T-helper 22 cell (primary cell): ENCODE results near the gene MACROH2A1.

Experiments used
- DNase-seq: peaks from one replicate; pipeline ENCODE4 v3.0.0-alpha.2; 2020; ENCODE audit warnings: low read depth

MACROH2A1 gene

DNA sequence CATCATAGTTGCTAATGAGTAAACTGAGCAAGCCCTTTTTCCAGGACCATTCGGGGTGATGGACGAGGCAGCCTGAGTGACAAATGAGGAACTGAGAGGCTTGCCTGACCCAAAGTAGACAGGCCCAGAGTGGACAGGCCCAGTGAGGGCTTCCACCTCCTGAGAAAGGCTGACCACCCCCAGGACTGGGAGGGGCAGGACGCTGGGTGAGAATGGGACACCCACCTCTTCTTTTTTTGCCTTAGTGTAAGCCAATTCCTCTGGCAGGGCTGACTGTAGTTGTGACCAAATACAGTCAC lies 68.3 kb downstream of the MACROH2A1 start:
- no peak for DNase-seq

DNA sequence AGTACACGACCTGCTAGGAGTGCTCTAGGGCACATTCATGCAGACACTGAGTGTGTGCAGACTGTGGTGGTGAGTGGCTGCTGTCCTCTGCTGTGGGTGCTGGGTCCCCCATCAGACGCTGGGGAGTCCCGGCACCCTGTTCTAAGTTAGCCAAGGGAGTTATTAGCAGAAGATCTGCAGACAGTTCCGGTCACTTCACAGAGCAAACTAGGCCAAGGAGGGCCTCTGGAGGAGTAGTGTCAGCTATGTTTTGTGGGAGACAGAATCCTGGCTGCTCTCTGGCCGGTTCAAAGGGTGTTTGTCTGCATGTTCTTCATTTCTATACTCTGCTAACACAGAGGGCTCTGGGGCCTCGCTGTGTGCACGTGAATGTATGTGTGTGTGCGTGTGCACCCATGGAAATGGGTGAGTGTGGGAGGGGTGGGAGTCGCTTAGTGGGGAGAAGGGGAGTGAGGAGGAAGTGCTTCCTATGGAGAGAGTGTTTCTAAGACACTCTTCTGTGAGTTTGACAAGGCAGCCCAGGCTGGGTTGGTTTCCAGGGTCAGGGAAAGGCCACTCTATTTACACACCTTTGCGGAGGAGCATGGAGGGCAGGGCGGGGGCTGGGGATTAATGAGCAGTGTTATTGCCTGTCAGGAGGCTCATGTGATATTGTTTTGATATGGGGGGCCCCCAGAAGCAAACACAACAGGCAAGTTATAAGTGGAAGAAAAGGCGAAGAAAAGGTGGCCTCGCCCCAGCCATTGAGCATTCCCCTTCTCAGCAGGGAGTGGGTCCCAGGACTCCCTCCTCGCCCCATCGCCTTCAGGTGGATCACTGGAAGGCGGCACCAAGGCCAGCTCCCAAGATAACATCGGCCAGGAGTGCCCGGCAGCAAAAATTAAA lies 68.9 kb downstream of the MACROH2A1 start:
- no peak for DNase-seq

DNA sequence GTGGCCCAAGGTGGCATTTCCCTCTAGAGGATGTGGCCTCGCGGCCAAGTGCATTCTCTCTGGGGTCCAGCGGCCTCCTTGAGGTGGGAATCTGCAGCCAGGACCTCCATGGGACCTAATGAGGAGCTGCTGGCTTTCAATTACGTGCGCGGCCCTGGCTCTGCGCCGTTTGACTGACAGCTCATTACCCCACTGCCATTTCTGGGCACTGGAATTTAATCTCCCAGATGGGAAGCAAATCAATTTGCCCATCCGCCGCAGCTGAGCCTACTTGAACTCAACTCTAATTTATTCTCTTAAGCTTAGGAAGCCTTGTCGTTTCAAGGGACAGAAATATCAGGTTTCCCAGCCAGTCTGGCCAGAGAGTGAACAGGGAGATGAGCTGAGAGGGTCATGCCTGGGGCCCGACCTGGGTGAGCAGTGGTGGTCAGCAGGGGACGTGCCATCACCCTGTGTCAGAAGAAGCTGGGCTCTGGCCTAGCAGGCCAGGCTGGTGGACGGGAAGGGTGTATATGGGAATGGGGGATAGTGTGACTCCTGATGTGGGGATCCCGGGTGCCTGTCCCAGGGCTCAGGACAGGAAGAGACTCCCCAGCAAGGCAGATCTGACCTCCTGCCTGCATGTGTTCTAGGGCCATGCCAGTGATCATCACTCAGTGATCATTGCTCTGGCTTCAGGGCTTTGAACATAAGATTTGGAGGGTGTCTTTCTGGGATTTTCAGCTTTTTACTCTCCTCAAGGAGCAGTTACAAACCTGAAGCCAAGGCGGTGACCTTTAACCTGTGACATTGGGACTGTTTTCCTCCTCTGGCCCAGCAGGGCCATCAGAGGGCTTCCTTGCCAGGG lies 69.7 kb downstream of the MACROH2A1 start:
- no peak for DNase-seq

DNA sequence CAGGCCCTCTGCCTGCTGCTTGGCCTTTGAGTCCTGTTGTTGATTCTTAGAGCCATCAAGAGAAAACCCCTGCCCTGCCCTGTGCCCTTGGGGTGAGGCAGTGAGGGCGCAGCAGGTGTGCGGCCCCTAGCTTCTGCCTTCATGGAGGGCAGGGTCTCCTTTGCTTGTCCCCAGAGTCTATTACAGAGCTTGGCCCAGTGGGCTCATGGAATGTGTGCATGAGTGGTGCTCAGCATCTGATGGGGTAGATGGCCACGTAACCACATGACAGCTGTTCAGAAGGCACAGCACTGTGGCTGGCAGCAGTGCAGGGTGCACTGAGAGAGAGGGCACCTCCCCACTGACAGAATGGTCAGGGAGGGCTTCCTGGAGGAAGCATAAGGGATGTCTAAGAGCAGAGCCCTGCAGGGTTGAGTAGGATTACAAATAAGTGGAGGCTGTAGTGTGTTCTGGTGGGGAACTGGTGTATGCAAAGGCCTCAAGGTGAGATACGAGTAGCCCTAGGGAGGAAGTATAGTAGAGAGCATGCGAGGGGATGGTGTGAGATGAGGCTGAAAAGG lies 70.8 kb downstream of the MACROH2A1 start:
- DNase-seq, result no peak

DNA sequence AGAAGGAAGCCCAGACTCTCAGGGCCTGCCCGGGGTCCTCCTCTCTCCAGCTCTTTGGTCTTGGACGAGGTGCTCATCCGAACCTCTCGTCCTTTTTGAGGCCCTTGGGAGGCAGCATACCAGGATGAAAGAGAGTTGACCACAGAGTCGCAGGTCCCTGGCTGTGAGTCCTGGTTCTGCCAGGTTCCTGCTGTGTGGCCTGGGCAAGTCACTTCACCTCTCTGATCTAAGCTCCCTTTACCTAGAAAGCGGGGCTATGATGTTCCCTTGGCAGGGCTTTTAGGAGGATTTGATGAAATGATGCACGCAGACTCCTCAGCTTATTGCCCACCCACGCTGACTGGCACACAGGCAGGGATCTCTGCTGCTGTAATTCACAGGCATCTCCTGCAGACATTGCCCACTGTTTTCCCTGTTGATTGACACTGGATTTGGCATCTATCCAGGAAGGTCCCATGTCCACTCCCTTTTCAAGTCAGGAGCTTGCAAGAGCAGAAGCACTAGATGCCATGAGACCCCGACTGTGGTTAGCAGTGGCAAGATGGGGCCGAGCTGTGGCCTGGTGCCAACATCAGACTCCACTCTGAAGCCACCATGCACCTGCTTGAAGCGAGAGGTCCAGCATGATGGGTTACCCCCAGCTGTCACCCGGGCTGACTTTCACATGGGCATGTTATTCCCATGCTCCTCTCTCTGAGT lies 71.5 kb downstream of the MACROH2A1 start:
- DNase-seq, result no peak

DNA sequence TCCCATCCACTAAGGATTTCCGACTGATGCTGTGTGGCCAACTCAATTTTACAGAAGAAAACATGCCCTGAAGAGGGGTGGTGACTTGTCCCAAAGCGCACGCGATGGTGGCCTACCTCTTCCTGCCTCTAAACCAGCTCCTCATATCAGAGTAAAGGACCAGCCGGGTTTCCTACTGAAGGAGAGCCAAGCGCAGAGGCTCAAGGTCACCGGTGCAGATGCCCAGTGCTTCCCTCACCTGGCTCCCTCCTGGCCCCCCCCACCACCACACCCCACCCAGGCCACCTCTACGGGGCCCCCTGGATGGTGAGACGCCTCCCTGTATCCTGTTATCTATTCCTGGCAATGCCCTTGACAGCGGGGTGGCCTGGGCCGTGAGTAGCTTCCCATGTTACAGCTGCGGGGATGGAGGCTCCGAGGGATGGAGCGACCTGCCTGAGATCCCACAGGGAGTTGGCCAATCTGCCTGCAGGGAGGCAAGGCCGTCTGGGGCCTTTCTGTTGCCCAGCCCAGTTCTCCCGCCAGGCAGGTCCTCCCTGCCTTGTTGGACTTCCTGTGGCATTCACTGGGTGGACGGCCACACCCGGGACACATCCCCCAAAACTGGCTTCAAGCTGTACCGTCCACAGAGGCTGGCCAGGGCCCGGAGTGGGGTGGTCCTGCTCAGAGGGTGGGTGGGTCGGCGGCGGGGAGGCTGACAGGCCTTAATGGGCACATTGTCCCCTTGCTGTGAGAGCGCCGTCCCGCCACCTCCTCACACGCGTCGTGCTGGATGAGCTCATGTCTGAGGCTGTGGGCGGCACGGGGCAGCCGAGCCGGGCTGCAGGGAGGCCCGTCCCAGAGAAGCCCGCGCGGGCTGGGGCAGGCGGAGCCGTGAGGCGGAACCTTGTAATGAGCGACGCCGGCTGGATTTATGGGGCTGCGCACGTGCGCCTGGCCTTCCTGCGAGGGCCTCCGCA lies 72.5 kb downstream of the MACROH2A1 start:
- DNase-seq, result no peak

DNA sequence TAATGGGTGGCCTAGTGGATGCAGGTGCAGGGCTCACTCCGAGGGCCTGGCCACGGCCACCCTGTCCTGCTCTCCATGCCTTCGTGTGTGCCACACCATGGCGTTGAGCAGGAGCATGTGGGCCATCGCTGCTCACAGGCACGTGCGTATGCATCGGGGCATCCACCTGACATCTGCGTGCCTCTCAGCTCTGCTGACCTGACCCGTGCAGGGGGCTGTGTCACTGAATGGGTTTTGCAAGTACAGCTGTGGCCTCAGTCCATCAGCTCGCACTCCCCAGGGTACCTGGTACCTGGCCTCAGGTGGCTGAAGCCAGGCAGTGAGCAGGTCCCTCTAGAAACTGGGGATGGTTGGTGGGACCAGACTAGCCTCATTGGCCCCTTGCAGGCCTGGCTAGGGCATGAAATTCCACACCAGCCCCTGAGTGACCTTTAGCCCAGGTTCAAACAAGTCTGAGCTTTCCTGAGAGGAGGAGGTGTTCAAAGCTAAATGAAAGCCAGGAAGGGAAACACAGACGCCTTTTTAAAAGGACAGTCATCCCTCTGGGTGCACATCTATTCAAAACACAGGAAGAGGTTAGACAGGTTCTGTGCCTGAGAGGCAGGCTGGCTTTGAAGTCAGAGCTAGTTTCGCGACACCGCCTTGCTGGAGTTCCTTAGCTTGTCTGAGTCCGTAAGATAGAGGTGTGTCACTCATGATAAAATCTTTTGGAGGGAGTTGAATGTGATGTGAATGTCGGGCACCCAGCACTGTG lies 74.0 kb downstream of the MACROH2A1 start:
- DNase-seq, result no peak

DNA sequence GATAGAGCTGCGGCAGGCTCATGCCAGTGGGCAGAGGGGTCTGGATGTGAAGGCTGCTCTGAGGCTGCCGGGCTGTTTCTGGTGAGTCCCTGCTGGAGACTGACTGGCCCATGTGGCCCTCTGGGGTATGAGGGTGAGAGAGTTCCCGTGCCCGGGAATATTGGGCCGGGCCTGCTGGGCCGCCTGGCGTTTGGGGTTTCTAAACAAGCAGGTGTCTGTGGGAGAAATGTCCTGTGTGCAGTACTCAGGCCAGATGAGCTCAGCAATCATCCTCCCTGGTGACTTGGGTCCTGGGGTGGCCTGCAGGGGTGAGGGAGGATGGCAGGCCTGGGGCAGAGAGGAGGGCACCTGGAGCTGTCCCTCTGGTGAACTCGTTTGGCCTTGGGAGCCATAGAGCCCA lies 74.9 kb downstream of the MACROH2A1 start:
- no peak for DNase-seq

DNA sequence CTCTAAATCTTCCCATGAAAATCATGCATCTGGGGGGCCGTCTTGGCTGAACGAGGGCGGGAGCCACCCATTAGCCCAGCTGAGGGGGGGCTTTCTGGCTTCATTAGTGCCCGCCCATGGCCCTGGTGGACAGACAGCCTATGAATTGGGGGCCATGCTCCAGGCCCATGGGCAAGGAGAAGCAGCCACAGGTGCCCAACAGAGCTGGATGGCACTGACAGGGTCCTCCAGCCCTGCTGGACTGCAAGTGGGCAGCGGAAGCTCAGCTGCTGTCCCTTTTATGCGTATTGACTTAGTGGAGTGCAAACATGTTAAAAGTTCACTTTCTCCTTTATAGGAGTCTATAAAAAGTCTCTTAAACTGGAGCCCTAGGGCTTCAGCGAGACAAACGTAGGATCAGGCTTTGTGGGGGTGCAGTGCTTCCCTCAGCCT lies 75.3 kb downstream of the MACROH2A1 start:
- DNase-seq, result no peak

DNA sequence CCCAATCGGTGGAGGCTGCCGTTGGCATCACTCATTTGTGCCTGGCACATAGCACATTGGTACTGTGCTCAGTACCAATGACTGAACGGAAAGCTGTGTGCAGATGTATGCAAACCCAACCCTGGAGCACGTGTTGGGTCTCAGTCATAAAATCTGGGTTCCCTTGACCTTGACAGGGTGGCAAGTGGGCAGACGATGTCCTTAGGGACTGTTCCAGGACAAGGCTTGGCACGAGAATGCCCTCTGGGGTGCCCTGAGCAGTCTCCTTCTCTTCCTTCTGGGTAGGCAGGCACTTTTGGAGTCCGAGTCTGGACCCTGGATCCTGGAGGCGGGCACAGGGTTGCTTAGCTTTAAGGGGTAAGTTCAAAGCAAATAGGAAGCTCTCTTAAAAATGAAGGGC lies 75.8 kb downstream of the MACROH2A1 start:
- no peak for DNase-seq

DNA sequence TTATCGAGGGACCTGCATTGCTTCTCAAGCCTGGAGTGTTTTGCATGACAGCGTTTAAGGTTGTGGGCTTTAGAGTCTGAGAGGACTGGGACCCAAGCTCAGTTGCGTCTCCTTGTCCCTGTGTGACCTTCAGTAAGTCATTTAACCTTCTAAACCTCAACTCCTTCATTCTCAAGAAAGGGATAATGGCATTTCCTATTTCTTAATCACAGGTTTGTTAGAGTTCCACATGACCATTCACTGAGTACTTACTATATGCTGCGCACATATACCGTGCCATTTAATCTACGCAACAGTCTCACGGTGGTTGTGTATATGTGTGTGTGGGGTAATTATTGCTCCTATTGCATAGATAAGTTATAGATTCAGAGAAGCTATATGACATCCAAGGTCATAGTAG lies 76.3 kb downstream of the MACROH2A1 start:
- DNase-seq, result no peak

DNA sequence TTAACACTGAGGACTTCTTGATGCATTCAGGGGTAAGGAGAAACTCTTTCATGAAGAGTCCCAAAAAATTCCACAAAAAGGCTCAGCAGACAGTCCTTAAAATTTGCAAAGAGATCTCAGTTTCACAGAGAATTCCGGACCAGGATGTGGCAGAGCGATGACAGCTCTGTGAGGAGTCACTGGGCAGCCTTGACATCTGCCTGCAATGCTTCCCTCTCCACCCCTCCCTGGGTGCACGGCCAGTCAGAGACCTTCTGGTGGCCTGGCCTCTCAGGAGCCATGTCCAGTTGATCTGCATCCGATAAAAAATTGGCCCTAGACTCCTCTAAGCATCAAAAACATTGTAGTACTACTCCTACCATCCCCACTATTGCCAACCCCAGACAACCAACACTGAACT lies 76.8 kb downstream of the MACROH2A1 start:
- no peak for DNase-seq

DNA sequence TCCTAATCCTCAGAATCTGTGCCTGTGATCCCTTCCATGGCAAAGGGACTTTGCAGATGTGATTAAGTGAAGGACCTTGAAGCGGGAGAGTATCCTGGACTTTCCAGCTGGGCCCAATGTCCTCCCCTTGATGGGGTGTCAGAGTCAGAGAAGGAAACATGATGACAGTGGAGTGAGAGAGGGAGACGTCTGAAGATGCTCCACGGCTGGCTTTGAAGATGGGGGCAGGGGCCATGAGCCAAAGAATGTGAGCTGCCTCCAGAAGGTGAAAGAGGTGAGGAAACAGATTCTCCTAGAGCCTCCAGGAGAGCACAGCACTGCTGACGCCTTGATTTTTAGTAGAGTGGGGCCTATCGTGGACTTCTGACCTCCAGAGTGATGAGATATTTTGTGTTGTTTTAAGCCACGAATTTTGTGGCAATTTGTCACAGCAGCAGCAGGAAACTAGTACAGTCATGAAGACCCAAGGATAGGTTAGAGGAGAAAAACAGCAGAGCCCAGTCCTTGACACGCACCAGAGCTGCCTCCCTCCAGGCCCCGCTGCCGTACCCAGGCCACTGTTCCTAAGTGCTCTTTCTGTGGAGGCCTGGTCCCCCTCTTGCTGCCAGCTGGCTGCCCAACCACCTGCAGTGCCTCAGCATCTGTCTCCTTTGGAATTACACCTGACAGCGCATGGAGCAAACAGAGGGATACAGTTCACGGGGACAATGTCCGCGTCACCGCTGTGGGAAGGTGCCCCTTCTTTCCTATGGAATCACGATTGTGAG lies 78.1 kb downstream of the MACROH2A1 start:
- no peak for DNase-seq

DNA sequence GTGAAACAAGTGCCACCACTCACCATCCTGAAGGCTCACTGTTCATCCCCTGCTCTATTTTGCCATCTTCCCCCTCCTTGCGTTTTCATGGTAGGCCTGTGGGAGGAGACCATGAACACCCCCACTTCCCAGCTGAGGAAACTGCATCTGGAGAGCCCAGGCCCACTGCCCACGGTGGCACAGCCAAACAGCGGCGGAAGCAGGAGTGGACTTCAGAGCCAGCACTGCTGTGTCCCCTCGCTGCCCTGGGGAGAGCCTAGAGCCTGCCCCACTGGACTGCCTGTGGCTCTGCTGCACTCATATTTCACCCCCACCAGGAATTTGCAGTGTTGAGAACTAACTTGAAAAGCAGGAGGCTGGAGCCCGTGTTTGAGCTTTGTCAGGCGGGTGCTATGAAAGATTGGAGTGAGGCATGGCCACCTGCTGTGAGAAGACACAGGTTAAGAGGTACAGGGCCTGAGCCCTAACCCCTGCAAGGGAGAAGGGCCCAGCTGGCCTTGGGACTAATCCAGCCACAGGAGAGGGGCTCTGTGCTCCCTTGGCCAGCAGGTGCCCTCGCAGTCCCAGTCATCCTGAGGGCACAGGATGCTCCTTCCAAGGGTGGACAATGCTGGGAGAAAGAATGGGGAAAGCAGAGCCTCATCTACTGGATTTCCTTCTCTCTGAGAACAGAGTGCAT lies 79.0 kb downstream of the MACROH2A1 start:
- DNase-seq, result no peak

DNA sequence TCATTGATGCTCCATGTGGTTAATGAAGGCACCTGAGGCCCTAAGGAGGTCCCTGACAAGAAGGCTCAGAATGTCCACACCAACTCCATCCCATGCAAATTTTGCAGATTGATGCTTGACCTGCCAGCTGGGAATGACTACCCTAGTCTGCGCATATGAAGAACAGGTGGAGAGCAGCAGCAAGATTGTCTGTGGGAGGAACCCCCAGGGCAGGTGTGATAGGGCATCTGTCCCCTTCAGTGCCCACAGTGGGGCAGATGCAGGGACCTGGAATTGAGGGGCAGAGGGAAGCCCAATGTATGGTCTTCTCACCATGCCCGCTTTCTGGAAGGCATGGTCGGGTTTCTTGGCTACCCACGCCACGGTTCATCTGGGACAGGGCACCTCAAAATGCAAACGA lies 79.6 kb downstream of the MACROH2A1 start:
- no peak for DNase-seq

DNA sequence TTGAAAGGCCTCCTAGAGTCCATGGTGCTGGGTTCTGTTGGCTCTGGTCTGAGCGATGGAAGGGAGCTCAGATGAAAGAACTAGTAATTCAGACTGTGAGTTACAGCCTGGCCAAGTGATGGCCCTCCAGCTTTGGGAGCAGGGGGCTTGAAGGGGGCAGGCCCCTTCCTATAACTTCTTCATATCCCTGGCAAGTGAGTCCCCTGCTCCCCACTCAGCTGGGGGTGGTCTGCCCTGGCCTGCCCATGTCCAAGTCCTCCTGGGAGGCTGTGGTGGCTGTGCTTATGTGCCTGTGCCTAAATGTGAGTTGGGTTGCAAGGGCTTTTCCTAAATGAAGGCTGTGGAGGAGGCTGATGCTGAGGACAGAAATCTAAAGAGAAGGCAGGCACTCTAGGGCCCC lies 80.1 kb downstream of the MACROH2A1 start:
- no peak for DNase-seq

DNA sequence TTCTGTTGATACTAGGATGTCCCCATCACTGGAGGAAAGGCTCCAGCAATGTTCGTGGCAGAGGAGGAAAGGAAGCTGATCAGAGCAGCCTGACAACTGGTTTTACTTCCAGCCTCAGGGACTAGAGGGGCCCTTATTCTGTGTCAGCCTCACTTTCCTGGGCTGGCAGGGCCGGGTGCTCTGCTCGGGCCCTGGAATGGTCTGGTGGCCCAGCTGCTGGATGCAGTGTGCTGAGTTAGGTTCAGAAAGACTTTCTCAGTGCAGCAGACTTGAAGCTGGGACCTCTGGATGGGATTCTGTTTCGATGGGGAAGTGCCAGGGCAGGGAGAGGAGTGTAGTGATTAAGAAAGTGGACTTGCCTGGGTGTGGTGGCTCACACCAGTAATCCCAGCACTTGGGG lies 81.0 kb downstream of the MACROH2A1 start:
- no peak for DNase-seq

DNA sequence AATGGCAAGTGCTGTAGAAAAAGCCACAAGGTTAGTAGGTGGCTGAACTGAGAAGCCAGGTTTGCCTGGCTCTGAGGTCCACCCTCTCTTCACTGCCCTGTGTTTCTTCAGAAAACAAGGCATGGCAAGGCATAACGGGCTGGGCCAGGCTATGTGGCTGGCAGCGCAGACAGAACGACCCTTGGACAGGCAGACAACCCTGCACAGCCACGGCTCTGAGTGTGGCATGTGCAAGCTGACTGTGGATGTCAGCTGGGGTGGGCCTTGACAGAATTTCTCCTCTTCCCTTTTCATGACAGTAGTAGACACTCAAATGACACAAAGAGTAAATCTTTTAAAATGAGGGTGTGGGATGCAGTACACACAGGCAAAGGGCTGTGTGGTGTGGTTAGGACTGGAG lies 81.7 kb downstream of the MACROH2A1 start:
- DNase-seq, result no peak

DNA sequence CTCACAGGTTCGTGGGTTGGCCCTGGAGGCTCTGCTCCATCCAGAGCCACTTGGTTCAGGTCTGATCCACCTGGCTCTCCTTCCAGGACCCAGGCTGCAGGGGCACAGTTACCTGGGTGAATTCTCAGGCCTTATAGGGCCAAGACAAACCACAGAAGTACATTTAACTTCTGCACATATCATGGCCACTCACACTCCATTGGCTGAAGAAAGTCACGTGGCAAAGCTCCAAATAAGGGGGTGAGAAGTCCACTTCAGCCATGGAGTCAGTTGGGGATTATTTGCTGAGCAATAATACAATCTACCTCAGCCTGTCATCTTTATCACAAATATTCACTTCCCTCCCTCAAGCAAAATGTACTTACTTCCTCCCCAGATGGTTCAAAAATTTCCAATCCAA lies 83.6 kb downstream of the MACROH2A1 start:
- DNase-seq, result no peak
